Fibroblast of gingiva (primary cell): Measurements from ENCODE around the gene MFN1.

Experiments
- DNase-seq: peaks from one replicate; pipeline ENCODE4 v3.0.0-alpha.2; 2011; ENCODE audit warnings: low read depth

MFN1 gene

DNA sequence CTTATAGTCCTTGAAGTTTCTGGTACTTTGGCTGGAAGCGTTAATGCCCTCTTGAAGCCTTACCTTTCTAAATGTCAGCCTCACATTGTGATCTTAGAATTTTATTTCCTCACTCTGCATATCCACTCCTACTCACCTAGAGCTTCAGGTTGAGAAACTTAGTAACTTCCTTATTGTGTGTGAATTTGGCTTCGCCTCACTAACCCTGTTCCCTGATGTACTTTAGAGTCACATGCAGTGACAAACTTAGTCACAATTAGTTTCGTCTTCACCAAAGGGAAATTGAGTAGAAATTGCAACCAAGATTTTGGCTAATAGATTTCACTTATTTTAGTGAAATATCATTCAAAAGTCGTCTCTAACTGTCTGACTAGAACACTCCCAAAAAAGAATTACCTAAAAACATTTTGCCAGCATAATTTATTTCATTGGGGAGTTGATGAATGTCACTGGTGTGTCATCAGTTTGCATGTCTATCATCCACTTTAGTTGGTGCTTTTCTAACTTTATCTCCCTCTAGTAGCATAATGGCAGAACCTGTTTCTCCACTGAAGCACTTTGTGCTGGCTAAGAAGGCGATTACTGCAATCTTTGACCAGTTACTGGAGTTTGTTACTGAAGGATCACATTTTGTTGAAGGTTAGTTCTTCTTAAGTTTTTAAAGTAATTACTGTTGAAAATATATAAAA, 960 bp downstream of the MFN1 start:
- DNase-seq = no peak

DNA sequence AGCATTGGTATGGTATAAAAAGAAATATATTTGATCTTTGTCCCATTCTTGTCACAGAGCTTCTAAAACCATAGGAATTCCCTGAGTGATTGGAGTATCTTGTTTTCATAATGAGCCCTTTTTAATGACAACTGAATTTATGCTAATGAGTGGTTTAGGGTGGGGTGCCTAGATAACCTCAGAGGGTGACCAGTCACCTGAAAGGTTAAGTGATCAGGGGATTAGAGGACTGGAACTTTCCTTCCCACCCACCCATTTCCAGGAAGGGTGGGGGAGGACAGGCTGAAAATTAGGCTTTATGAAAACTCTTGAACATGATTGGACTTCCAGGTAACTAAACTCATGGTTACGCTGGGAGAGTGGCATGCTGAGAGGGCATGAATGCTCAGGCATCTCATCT, 8.5 kb downstream of the MFN1 start:
- no peak for DNase-seq

DNA sequence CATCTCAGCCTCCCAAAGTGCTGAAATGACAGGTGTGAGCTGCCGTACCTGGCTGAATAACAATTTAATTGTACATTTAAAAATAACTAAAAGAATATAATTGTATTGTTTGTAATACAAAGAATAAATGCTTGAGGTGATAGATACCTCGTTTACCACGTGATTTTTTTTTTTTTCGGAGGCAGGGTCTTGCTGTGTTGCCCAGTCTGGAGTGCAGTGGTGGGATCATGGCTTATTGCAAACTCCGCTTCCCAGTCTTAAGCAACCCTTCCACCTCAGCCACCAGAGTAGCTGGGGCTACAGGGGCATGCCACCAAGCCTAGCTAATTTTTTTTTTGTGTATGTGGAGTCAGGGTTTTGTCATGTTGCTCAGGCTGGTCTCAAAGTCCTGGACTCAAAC, 15.8 kb downstream of the MFN1 start:
- DNase-seq = no peak

DNA sequence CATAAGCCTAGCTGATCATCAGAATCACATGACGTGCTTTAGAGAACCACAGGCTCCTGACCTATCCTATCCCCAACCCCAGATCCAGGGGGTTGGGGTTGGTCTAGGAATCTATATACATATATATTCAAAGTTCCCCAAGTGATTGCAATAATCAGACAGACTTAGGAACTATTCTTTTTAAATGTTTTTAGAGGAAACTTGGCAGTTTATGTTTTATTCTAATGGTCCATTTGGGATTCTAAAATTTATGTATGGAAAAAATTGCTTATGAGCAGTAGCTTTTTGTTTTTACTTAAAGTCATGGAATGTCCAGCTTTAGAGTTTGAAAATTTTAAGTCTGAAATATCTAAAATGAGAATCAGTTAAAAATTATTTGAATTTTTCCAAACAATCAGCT, 22.1 kb downstream of the MFN1 start:
- no peak for DNase-seq

DNA sequence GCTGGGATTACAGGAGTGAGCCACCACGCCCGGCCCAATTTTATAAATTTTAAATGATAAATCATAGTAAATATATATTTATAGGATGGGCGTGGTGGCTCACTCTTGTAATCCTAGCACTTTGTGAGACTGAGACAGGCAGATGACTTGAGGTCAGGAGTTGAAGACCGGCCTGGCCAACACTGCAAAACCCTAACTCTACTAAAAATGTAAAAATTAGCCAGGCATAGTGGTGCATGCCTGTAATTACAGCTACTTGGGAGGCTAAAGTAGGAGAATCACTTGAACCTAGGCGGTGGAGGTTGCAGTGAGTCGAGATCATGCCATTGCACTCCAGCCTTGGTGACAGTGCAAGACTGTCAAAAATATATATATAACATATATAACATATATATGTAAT, 26.4 kb downstream of the MFN1 start:
- DNase-seq = no peak

DNA sequence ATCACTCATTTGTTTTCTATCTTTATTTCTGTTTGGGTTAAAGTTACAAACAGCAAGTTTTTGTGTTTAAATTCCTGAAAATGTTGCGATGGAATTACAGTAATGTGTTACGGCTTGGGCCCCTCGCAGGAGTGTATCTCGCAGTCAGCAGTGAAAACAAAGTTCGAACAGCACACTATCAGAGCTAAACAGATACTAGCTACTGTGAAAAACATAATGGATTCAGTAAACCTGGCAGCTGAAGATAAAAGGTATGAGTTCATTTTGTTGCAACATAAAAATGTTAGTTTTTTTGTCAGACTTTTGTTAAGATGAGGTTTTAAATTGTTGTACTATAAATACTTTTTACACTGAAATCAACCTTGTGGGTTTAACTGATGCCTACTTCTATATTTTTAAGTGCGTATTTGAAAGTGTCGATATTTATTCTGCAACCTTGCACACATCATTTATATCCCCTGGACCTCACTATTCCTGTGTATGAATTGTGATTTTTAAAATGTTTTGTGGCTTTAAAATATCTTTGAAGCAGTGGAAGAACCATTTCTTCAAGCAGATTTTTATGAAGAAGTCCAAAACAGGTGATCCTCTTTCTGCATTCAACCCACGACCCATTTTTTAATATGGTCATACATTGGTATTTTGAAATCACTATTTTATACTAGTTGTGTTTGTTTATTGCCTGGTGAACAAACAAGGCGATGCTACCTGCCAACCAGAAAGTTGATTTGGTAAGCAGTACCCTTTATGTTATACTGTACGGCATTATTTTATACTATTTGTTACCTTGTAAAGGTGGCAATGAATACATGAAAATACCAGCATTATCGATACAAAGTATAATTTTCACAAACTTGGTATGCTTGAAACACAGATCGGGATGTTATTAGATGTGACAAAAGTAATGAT, 27.8 kb downstream of the MFN1 start:
- no peak for DNase-seq

DNA sequence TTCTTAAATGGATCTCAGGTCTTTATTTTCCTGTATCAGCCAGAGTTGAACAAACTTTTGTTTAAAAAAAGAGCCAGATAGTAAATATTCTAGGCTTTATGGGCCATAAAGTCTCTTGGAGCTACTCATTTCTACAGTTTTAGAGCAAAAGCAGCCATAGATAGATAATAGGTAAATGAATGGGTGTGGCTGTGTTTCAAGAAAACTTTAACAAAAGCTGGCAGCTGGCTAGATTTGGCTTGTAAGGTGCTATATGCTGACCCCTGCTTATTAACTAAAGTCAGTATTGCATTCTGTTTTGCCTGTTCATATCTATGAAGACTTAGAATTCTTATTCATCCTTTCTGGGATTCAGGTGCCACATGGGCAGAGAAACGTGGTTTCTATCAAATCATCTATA, 29.0 kb downstream of the MFN1 start:
- no peak for DNase-seq

DNA sequence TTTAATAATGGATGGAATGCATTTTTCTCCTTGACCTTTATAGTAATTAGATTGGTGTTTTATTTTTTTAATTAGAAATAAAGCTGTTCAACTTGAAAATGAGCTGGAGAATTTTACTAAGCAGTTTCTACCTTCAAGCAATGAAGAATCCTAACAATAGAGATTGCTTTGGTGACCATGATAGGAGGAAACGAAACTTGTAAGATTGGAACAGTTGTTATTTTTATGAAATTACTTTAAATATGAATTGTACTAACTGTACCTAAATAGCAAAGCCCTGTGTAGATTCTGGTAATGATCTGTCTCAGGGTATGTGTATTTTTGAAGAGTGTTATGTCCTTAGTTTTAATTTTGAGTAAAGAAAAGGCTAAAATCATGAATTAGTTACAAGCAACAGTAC, 44.4 kb downstream of the MFN1 start:
- DNase-seq = no peak

DNA sequence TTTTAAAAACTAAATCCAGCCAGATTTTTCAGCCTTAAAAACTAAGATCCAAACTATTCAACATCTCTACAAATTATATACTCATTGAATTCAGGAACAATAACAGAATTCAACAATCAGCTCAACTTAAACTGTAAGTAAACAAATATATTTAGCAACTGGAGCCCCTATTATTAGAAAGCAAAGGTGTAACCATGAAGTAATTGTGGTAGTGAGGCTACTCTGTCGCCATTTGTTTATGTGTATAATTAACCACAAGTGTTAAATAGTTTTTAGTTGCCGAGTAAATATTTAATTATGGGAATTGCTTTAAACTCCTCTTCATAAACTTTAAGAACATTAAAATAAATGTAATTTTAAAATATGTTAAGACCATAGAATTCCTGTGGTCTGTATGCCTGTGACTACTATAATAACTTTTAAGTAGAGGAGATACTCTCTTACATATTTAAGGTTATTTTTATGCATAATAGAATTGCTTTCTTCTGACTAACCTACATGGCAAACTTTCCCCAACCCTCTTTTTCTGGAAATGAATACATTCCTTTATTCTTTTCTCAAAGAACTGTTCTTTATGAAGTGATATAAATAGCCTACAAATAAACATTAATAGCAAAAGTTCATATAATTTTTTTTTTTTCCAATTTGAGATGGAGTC, 51.2 kb downstream of the MFN1 start:
- DNase-seq = peak; percentile 6

DNA sequence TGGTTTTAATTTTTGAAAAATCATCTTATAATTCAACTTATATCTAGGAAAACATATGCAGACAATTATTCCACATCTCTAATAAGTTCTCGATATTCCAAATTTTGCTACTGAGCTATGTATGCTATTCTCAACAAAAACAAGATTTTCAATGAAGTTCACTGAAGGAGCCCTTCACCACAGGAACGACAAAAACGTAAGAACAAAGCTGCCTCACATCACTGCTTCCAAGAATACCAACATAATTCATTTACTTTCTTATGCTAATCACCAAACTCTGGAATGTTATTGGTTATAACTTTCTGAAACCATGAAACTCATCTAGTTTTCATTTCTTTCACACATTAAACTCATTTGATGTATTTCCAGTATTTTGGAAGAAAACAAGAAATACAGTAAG, 54.1 kb downstream of the MFN1 start:
- no peak for DNase-seq

DNA sequence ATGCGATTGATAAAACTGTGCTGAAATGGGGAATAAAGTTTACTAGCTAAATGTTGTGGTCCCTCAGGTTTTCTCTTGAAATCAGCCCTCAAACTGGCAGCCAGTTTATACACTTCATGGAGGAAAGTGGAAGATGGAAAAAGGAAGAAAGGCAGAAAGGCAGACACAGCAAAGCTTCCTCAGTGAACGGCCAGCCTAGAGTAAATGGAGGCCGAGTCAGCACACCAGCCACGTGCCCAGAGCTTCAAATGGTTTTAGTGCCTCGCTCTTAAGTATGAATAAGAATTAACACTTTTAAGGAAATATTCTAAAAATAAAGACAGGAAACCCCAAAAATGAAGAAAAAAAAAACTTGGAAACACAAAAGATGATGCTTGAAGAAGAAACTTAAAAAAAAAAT, 55.5 kb downstream of the MFN1 start:
- DNase-seq = no peak

DNA sequence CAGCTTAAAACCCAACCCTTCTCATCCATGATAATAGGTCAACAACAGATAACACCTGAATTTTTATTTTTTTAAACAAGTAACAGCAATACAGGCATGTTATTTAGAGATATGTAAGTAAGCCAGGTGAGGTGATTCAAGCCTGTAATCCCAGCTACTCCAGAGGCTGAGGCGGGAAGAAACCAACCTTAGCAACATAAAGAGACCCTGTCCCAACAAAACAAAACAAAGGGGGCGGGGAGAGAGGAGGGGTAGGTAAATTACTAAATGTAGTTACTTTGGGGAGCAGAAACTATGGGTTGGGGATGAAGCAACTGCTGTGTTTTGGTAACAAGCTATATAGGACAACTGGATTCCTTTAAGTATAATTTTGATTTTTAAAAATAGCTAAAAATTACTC, 56.8 kb downstream of the MFN1 start:
- DNase-seq = no peak

DNA sequence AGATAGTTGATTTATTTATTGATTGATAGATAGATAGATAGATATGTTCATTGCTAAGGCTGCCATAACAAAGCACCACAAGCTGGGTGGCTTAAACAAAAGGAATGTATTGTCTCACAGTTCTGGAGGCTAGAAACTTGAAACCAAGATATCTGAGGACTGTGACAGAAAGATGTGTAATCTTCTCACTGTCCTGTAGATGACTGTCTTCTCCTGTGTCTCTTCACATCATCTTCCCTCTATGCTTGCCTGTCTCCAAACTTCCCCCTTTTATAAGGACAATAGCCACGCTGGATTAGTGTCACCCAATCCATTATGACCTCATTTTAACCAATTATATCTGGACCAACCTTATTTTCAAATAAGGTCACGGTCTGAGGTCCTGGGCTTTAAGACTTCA, 62.8 kb downstream of the MFN1 start:
- peak; percentile 16 for DNase-seq

DNA sequence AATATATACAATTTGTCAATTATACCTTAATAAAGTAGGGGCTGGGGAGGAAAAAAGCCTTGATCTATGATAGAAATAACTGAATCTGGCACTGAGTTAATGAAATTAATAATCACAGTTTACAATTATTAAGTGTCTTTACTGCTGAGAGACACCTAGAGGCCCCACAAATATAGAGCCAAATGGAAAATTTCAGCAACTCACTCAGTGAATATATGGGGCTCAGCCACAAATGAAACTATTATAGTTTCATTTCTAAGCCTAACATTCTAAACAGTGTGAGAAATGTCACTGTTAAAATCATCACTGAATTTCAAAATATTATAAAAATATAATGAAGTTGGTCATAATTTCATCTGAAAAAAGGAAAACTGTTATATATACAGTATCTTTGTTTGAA, 63.5 kb downstream of the MFN1 start:
- DNase-seq = no peak

DNA sequence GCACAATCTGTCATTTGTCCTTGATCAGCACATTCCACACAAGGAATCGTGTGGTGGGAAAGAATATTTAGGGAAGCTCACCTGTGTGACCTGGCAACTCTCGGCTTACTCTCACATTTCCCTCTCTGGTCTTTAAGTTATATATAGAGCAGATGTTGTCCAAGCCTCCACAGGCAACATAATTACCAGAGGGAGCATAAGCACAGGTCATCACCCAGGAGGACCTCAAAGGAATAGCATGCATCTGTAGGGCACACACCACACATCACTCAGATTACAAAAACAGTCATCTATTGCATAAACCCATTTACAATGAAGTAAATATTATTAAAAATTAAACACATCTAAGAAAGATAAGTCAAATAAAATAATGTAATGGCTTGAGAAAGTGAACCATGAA, 67.3 kb downstream of the MFN1 start:
- no peak for DNase-seq

DNA sequence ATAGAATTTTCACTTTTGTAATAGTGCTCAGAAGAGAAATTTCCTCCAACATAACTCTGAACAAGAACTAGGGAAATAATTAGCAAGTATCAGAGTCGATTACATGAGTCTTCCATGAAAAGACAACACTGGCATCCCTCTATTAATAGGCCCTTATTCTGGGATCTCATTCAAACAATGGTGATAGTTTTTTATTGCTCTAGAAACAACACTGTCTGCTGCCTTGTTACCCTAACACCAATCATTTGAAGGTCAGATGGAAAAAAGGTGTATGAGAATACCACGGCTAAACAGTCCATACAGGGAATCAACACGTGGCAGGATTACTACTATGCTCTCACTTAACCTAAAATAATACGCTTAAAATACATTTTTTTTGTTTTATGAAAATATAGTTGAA, 67.9 kb downstream of the MFN1 start:
- DNase-seq = no peak

DNA sequence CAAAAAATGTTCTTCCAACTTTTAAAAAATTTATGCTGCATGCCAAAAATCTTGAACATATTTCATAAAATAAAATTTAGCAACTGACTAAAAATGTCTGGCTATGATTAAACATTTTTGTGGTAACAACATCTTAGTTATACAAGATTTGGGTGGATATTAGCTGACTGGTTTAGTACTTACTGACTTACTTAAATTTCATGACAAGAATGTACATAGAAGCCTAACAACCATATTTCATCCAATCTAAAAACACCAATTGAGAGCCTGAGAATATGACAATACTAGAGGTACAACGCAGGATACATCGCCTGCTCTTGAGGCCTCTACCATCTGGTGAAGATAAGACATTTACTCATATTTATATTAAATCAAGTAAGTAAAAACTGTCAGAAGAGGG, 69.2 kb downstream of the MFN1 start:
- DNase-seq = peak; percentile 78

DNA sequence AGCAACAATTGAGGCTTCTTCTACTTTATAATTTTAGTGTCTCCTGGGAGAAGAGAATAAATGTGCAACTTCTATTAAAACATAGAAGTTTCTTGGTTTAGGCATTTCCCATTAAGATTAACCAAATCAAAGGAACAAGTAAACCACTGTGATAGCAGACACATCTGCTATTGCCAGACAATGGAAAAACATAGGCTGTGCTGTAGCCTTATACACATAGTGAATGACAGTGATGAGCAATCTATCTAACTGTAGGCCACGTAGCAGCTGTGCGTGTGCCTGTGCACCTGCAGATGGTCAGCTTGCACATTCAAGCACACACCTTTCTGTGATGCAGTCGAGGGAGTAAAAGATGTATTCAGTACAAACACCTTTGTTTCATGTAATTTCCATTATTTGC, 71.1 kb downstream of the MFN1 start:
- no peak for DNase-seq

DNA sequence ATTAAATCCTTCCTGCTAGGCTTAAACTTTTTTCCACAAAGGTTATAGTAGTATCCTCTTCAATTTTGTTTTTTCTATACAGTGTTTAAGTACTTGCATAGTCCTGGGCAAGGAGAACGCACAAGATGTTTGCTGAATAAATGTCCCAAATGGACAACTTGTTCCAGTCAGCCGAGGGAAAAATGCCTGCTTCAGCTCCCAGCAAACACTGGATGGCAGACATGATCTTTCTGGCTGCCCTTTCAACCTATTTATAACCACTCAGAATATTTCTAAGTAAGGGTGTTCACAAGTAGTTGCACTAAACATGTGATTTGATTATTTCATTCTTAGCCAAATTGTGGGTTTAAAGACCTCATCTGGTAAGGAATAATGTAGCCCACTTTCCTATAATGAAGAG, 74.0 kb downstream of the MFN1 start:
- DNase-seq = peak; percentile 52

DNA sequence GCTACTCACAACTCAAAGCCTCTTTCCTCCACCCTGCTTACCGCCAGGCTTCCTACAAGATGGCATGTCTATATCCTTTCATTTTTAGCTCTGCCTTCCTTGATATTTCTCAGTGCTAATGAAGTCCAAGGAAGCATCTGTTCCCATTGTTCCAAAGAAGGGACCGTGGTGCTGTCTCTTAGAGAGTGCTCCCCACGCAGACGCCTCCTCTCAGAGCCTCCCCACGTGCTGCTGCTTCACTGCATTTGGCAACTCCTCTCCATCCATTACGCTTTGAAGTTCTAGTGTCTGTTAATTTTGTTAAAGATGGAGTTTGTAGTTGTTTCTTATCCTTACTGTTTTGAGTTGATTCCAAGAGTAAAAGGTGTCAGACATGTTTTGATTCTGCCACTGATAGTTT, 77.6 kb downstream of the MFN1 start:
- DNase-seq = no peak

DNA sequence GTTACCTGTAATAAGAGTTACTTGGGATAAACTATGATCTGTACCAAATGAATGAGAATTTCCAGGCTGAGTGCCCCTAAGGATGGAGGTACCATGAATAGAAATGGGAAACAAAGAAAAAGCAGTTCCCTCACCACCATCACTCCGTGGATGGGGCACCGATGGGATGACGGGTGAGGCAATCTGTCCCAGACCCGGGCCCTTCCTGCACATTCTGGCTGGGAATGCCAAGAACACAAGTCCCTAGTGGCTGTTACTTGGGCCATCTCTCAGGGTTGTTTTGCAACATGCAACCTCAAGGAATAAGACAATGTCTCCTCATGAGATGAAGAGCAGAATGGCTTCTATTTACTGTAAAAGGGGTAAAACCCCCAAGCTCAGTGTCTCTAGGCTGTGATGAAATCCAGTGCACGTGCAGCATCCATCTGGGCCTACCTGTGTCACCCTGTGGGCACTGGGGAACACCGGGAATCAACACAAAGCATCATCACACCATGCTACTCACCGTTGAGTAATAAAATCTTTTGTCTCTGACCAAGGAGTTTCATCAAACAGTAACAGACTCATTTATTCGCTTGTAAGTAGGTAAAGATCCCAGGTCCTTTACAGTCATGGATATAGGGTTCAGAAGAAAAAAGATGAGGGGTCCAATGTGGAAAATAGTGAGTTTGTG, 81.5 kb downstream of the MFN1 start:
- peak; percentile 13 for DNase-seq

DNA sequence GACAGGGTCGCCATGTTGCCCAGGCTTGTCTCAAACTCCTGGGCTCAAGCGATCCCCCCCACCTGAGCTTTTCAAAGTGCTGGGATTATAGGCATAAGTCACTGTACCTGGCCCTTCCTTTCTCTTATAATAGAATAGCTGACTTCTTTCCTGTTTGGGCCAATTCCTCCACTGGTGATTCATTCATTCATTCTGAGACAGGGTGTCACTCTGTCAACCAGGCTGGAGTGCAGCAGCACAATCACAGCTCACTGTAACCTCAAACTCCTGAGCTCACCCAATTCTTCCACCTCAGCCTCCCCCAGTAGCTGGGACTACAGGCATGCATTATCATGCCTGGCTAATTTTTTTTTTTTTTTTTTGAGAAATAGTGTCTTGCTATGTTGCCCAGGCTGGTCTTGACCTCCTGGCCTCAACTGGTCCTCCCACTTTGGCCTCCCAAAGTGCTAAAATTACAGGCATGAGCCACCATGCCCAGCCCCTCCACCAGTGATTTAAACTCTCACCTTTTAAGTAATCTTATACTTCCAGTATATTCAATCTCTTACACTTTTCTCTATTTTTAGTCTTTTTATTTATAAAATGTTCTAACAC, 82.9 kb downstream of the MFN1 start:
- DNase-seq = no peak
